Natural killer cell treated with Interleukin-12 subunit alpha and Interleukin-12 subunit beta and Interleukin-15 and Interleukin-18, amount 100 ng/mL, for 72 hours (primary cell): ENCODE measurements around the gene PIGQ. TPM values are rescaled to one million over a fixed set of nuclear protein-coding genes. Genes with fewer than 3 reads are reported as not detected.

Source experiments
- ATAC-seq, 2 donors: fragments of 150-1000 bp; cut with Tn5 transposase in 1 of 2; sonication (Bioruptor Pico), chemical (Tn5 transposase) in 1 of 2; 2 replicates each; pipeline ENCODE4 v1.10.0; 2021
- DNase-seq: peaks from one replicate; pipeline ENCODE4 v3.0.0; 2022; ENCODE audit warnings: low spot score
- H3K27ac Mint-ChIP-seq, 2 donors: 1 replicate in 1 of 2; 2 replicates in 1 of 2; pipeline ENCODE4 v1.8.0; 2022; ENCODE audit warnings: mixed read lengths in 2 of 2, mild to moderate bottlenecking in 1 of 2, moderate library complexity in 1 of 2
- H3K27me3 Mint-ChIP-seq, 2 donors: 1 replicate in 1 of 2; 2 replicates in 1 of 2; pipeline ENCODE4 v1.8.0; 2022; ENCODE audit warnings: mixed read lengths in 2 of 2
- H3K36me3 Mint-ChIP-seq: one replicate; pipeline ENCODE4 v1.8.0; 2022; ENCODE audit warnings: mixed read lengths
- H3K4me1 Mint-ChIP-seq, 2 donors: 1 replicate in 1 of 2; 2 replicates in 1 of 2; pipeline ENCODE4 v1.8.0; 2022; ENCODE audit warnings: low read depth in 2 of 2, mixed read lengths in 2 of 2, mild to moderate bottlenecking in 1 of 2
- H3K4me3 Mint-ChIP-seq: one replicate; pipeline ENCODE4 v1.8.0; 2022; ENCODE audit warnings: mixed read lengths
- H3K9me3 Mint-ChIP-seq: 2 replicates; pipeline ENCODE4 v1.8.0; 2022; ENCODE audit warnings: mixed read lengths
- total RNA-seq, 2 donors: library from RNA; stranded (reverse); gene quantifications; one replicate each; pipeline ENCODE4 v1.2.3, GENCODE V29; 2022

Gene PIGQ
- total RNA-seq, 2 donors from 2014 or later: 27.6 to 60.9 TPM

- Mint-ChIP-seq H3K36me3 (no peaks in the 10 kb centered on the region), H3K27me3 (peaks cover 0 to 3% of the 10 kb centered on the region in 2 donors), H3K27ac (no peak overlapping the region), H3K9me3 (no peaks in the 10 kb centered on the region), H3K4me3 (no peak overlapping the region), H3K4me1 (peaks cover 0 to 3% of the 10 kb centered on the region in 2 donors)
- ATAC-seq (no peak), DNase-seq (no peak)
Observed at GRCh38 chr16:563072-563644, 6.6 kb upstream of the PIGQ start.

DNA sequence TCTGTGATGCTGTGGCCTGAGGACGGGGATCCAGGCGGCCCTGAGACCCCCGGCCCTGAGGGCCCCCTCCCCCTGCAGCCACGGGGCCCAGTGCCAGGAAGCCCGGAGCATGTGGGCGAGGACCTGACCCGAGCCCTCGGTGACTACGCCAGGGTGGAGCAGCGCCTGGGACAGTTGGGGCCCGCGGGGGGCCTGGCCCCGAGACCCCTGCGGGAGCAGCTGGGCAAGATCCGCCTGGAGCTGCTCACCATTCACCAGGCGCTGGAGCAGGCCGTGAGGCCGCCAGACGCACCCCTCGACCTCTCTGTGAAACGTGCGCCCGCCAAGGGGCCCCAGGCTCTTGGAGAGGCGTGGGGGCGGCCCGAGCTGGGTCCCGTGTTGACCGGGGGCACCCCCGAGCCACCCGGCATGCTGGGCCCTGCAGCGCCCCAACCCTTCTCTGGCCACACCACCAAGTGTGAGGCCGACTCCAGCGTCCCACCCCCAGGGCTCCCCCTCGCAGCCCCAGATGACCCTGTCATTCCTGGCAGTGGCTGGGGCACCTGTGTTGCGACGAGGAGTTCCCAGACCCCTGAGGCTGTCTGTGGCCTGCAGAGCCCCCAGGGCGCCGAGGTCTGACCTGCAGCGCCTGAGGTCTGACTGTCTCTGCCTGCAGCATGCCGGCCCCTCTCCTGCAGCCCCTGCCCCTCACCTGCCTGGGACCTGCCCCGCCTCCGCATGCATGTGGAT lies 4.9 kb upstream of the PIGQ start:
- Mint-ChIP-seq H3K36me3 (no peaks in the 10 kb centered on the region), H3K27me3 (no peaks in the 10 kb centered on the region), H3K27ac (no peak overlapping the region), H3K9me3 (no peaks in the 10 kb centered on the region), H3K4me3 (no peak overlapping the region), H3K4me1 (peaks cover 7% of the 10 kb centered on the region in 2 donors)
- ATAC-seq (no peak), DNase-seq (no peak)

DNA sequence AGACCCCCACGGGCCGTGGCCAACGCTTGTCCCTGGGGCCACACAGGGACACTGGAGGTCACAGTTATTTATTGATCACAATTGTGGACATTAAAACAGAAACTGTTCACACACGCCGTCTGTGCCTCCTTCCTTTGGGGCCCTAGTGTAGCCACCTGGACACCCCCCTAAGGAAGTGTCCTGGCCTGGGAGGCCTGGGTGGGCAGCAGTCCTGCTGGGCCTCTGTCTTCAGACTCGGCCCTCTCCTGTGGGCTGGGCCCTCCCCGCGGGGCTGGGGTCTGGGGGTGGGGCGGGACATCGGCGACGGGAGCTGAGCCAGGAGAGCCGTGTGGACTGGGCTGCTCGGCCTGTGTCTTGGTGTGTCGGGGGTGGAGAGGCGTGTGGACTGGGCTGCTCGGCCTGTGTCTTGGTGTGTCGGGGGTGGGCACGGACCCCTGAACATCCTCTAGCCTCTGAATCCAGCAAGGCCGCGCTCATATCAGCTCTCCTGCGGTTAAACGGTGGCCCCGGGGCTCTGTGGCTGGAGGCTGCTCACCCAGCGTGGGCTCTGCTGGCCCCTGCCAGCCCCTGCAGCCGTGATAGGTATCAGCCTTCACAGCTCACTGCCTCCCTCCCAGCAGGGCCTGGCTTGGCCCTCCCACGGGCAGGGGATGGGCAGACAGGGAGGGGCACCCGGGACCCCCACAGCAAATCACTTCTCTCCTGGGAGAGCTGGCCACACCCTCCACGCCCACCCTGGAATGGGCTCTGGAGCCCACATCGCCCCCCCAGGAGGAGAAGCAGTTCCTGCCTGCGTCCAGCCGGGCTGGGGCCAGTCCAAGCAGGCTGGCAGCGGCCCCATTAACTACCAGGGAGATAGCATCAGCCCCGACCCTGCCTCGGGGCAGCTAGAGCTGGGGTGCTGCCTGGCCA lies 4.1 kb upstream of the PIGQ start:
- DNase-seq (no peak), ATAC-seq (no peak)
- H3K4me3 Mint-ChIP-seq: no peak overlapping the region
- no peaks in the 10 kb centered on the region for H3K36me3 Mint-ChIP-seq
- H3K27me3 Mint-ChIP-seq: no peaks in the 10 kb centered on the region
- no peak overlapping the region for H3K27ac Mint-ChIP-seq
- H3K9me3 Mint-ChIP-seq: no peaks in the 10 kb centered on the region
- H3K4me1 Mint-ChIP-seq: peaks cover 7 to 9% of the 10 kb centered on the region in 2 donors

- Mint-ChIP-seq H3K27ac (no peak within 1 kb of the TSS), H3K4me1 (peaks cover 18 to 19% of the 10 kb centered on the region in 2 donors), H3K4me3 (peak within 1 kb of the TSS; percentile 17), H3K27me3 (no peaks in the 10 kb centered on the region), H3K9me3 (no peaks in the 10 kb centered on the region), H3K36me3 (no peaks in the 10 kb centered on the region)
- ATAC-seq (no peak), DNase-seq (no peak)
Observed at GRCh38 chr16:566475-567372, 3.0 kb upstream of the PIGQ start, which contains the start of gene NHLRC4. Gene NHLRC4 (plus strand): TSS chr16:567005. CDS start chr16:568048, 1,043 bp downstream.

DNA sequence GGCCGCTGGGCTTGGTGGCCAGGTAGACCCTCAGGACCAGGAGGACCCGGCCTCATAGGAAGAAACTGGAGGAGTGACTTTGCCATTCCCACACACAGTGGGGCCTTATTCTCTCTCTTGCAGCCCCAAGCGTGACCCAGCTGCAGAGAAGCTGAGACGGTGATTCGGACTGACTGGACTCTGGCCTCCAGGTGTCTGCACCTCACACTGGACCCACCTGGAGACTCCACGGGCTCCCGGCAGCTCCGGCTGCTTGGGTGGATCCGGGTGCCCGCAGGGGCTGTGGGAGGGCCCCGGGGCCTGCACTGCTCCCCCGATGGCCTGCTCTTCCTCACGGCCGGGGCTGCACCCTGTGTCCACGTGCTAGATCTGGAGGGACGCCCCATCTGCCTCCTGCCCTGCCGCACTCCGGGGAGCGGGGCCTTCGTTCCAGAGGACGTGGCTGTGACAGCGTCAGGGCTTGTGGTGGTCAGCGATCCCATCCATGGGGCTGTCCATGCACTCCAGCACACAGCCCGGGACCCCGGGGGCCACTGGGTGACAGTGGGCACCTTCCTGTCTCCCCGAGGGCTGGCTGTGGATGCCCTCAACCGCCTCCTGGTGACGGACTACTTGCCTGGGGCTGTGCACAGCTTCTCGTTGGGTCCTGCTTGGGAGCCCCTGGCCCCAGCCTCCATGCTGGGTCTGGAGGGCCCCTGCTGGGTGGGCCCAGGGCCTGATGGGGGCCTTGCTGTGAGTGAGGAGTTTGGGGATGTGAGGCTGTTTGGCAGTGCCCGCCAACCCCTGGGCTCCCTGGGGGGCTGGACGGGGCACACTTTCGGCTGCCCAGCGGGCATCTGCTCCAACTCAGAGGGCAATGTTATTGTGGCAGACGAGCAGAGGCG lies 2.2 kb upstream of the PIGQ start:
- Mint-ChIP-seq H3K27ac (no peak overlapping the region), H3K36me3 (no peaks in the 10 kb centered on the region), H3K4me3 (peak overlapping the region; percentile 17), H3K27me3 (no peaks in the 10 kb centered on the region), H3K4me1 (peaks cover 21 to 22% of the 10 kb centered on the region in 2 donors), H3K9me3 (no peaks in the 10 kb centered on the region)
- DNase-seq (no peak), ATAC-seq (no peak)

DNA sequence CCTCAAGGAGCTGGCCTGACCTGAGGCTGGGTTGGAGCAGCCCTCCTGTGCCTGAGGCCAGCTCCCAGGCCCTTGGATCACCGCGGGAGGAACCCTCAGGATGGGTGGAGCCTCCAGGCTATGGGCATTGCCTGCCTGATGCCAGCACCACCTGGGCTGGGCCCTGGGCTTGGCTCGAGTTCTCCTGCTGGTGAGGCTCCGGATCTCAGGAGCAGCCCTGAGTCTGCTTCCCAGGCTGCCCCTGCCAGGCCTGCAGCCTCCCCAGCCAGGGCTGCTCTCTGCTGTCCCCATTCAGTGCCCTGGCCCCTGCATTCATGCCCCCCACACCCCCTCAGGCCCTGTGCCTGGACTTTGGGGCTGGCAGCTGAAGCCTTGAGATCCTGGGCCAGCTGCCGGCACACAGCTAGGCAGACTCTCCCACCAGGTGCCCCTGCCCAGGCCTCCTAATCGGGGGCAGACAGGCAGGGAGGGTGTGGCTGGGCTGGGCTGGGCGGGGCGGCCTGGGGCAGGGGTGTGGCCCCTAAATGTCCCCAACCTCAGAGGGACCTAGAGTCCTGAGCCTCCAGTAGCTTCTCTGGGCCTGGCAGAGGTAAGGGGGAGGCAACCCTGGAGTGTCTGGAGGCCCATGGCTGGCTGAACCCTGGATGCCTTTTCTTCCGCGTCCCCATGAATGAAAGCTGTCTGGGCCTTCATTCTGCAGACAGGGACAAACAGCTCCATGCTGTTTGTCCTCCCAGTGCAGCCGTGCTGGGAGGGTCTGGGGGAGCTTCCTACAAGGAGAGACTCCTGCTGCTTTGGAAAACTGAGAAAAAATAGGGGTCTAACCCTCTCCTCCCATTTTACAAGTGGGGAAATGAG lies 1.1 kb upstream of the PIGQ start:
- H3K36me3 Mint-ChIP-seq: no peaks in the 10 kb centered on the region
- no peaks in the 10 kb centered on the region for H3K9me3 Mint-ChIP-seq
- H3K4me3 Mint-ChIP-seq: peak overlapping the region; percentile 81
- ATAC-seq: no peak
- H3K27ac Mint-ChIP-seq: peak overlapping the region; percentile 74 to 88
- no peak for DNase-seq
- peaks cover 21 to 22% of the 10 kb centered on the region in 2 donors for H3K4me1 Mint-ChIP-seq
- H3K27me3 Mint-ChIP-seq: no peaks in the 10 kb centered on the region

- H3K4me3 Mint-ChIP-seq: no peak overlapping the region
- no peaks in the 10 kb centered on the region for H3K36me3 Mint-ChIP-seq
- DNase-seq (no peak), ATAC-seq (no peak)
- peaks cover 21 to 22% of the 10 kb centered on the region in 2 donors for H3K4me1 Mint-ChIP-seq
- no peak overlapping the region for H3K27ac Mint-ChIP-seq
- no peaks in the 10 kb centered on the region for H3K27me3 Mint-ChIP-seq
- no peaks in the 10 kb centered on the region for H3K9me3 Mint-ChIP-seq
Observed at GRCh38 chr16:572865-573650, 3.3 kb downstream of the PIGQ start.

DNA sequence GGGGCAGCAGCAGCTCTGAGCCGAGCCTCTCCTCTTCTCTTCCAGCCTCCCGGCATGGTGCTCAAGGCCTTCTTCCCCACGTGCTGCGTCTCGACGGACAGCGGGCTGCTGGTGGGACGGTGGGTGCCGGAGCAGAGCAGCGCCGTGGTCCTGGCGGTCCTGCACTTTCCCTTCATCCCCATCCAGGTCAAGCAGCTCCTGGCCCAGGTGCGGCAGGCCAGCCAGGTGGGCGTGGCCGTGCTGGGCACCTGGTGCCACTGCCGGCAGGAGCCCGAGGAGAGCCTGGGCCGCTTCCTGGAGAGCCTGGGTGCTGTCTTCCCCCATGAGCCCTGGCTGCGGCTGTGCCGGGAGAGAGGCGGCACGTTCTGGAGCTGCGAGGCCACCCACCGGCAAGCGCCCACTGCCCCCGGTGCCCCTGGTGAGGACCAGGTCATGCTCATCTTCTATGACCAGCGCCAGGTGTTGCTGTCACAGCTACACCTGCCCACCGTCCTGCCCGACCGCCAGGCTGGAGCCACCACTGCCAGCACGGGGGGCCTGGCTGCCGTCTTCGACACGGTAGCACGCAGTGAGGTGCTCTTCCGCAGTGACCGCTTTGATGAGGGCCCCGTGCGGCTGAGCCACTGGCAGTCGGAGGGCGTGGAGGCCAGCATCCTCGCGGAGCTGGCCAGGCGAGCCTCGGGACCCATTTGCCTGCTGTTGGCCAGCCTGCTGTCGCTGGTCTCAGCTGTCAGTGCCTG lies 4.4 kb downstream of the PIGQ start:
- peaks cover 17 to 18% of the 10 kb centered on the region in 2 donors for H3K4me1 Mint-ChIP-seq
- H3K27ac Mint-ChIP-seq: no peak overlapping the region
- H3K4me3 Mint-ChIP-seq: no peak overlapping the region
- no peaks in the 10 kb centered on the region for H3K9me3 Mint-ChIP-seq
- ATAC-seq (no peak), DNase-seq (no peak)
- no peaks in the 10 kb centered on the region for H3K27me3 Mint-ChIP-seq
- H3K36me3 Mint-ChIP-seq: no peaks in the 10 kb centered on the region

GRCh38 chr16:575354-576196 lies 5.8 kb downstream of the PIGQ start:
- no peak overlapping the region for H3K27ac Mint-ChIP-seq
- no peak overlapping the region for H3K4me3 Mint-ChIP-seq
- no peaks in the 10 kb centered on the region for H3K36me3 Mint-ChIP-seq
- ATAC-seq (no peak), DNase-seq (no peak)
- no peaks in the 10 kb centered on the region for H3K27me3 Mint-ChIP-seq
- H3K9me3 Mint-ChIP-seq: no peaks in the 10 kb centered on the region
- H3K4me1 Mint-ChIP-seq: peaks cover 14 to 15% of the 10 kb centered on the region in 2 donors

- Mint-ChIP-seq H3K4me3 (no peak overlapping the region), H3K9me3 (no peaks in the 10 kb centered on the region), H3K36me3 (no peaks in the 10 kb centered on the region), H3K27ac (no peak overlapping the region), H3K27me3 (no peaks in the 10 kb centered on the region), H3K4me1 (peaks cover 7% of the 10 kb centered on the region in 2 donors)
- no peak for DNase-seq
- no peak for ATAC-seq
Observed at GRCh38 chr16:576197-576822, 6.5 kb downstream of the PIGQ start.
